ENCODE measurements around the gene TNIK. TPM values are rescaled to one million over a fixed set of nuclear protein-coding genes. Genes with fewer than 3 reads are reported as not detected.
"Not testable (repeated sequence)": the region's sequence is repeated elsewhere in the genome, so short reads cannot be mapped to it uniquely, and the experiment has no call there.

TNIK gene
- total RNA-seq, 2 donors from 2014 or later, result 13.6 to 16.0 TPM

DNA sequence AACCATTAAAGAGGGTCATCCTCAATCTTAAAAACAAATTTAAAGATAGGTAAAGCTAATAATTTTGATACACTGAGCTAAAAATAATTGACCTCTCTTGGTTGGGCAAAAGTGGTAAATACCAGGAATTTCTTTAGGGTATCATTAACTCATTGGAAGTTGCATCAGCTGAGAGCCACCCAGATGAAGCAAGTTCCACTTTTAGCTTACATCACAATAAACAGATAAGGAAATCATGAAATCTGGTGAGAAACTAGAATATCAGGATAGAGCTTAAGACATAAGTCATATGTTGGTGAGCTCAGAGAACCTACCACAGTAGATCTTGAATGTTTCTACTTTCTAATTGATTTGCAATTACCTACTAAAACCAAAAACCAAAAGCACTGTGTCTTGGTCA lies 336.3 kb downstream of the TNIK start:
- no peak for DNase-seq
- no peak for ATAC-seq
- intact Hi-C loops (cut with DNase I), result no loop called here

DNA sequence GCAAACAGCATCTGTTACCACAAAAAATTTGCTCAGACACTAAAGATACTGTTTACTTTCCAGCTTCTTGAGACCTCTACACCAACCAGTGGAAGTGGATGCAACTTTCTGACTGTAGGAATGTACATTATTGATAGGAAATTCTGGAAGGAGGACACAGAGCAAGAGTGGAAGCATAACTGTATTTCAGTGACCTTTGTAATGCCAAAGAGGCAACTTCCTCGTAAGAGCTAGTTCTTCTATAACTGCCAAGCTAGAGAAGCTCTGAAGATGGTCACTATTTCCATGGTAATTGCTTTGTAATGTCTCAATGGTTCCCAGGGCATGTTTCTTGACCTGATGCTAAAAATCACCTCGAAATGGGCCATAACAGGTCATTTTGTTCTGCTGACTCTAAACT lies 337.3 kb downstream of the TNIK start:
- DNase-seq, result no peak
- intact Hi-C loops (cut with DNase I), result no loop called here
- no peak for ATAC-seq

DNA sequence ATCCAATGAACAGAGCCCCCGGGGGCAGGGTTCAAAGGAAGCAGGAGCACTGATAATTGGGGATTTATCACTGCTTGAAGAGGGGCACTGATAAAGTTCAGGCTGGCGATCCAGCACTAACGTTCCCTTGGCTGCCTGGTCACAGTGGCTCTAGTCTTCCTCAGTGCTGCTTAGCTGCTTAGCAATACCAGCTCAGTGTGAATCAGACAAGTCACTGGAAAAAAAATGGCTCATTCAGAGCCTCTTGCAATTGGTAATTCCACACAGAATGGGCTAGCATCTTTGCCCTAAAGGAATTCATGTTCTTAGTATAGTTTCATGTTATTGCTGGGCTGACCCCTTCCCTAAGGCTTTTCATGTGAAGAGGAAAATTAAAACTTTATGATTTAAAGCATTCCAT lies 338.0 kb downstream of the TNIK start:
- intact Hi-C loops (cut with DNase I), result no loop called here
- no peak for DNase-seq
- ATAC-seq, result no peak

DNA sequence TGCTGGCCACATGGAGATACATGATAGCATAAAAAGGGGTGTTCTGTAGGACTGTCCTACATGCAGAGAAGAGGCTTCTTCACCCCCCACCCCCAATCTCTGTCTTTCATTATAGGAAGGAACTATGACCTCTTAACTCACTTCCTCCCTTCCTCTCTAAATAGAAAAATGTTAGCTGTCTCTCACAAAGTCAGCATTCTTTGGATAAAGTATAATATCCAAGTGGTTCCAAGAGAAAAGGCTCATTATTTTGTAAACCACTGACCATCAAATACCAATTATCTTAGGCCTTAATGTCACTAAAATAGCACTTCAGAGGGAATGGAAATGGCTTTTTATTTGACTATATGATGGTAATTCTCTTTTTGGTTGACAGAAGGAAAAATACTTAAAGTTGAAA lies 338.4 kb downstream of the TNIK start:
- DNase-seq (no peak), ATAC-seq (no peak)
- intact Hi-C loops (cut with DNase I), result no loop called here

DNA sequence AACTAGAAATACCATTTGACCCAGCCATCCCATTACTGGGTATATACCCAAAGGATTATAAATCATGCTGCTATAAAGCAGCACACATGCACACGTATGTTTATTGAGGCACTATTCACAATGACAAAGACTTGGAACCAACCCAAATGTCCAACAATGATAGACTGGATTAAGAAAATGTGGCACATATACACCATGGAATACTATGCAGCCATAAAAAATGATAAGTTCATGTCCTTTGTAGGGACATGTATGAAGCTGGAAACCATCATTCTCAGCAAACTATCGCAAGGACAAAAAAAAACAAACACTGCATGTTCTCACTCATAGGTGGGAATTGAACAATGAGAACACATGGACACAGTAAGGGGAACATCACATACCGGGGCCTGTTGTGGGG lies 340.8 kb downstream of the TNIK start:
- DNase-seq; intact Hi-C loops (cut with DNase I); ATAC-seq: not testable (repeated sequence)

DNA sequence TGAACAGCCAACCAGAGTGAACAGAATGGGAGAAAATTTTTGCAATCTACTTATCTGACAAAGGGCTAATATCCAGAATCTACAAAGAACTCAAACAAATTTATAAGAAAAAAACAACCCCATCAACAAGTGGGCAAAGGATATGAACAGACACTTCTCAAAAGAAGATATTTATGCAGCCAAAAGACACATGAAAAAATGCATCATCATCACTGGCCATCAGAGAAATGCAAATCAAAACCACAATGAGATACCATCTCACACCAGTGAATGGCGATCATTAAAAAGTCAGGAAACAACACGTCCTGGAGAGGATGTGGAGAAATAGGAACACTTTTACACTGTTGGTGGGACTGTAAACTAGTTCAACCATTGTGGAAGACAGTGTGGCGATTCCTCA lies 341.2 kb downstream of the TNIK start:
- intact Hi-C loops (cut with DNase I); DNase-seq; ATAC-seq: not testable (repeated sequence)

DNA sequence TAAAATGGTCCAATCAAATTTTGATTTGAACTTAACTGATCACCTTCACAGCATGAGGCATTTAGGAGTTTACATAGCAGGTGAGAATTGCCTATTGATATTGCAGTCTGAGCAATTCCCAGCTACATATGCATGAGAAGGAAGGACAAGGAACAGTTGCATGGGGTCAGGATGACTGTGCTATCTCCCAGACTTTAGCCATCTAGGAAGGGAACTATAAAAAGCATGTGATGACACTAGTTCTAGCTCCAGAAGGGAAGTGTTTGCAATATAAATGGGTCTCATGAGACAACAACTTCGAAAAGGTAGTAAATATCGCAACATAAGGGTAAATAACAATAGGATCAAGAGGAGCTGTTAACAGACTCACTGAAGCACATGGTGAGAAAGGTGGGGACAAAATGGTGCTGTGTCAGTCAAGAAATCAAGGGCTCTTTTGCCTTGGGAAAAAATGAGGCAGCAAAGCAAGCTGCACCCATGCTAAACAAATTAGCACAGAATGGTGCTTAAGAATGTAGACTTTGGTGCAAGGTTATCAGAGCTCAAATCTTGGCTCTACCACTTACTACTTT lies 343.3 kb downstream of the TNIK start:
- ATAC-seq, result peak in 1 of 2 donors; percentile 24
- intact Hi-C loops (cut with DNase I), result no loop called here
- DNase-seq, result no peak

DNA sequence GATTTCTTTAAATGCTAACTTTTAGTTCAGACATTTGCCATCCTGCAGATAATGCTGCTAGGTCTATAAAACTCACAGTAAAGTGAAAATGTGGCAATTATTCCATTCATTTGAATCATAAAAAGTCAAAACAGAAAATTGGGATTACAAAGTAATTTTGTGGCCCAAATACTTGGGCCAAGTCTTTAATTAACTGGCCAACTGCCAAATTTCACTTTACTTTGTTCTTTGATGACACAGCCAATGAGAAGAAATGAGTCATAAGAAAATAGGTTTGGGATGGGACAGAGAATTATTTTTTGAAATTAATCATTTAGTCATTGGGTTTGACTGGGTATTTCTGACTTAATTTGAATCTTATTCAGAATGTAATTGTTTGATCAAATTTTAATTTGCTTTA lies 343.8 kb downstream of the TNIK start:
- DNase-seq (no peak), ATAC-seq (no peak)
- intact Hi-C loops (cut with DNase I), result no loop called here

DNA sequence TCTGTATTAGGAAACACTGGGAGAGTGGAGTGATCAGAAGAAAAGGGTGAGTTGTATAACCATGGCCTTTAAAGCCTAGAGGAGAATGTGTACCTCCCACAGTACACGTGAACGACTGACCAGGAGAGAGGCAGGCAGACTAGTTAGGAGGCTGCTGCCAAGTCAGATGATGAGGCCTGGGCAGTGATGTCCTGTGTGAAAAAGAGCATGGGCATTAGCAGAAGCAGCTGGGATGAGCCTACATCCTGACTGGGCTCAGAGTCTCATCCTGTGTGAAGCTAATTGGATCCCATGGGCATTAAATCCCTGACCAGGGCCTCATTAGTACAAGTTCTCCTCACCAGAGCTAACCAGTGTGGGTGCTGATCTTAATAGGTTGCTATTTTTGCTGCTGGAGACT lies 344.5 kb downstream of the TNIK start:
- ATAC-seq (peak in 1 of 2 donors; percentile 26), DNase-seq (no peak)
- intact Hi-C loops (cut with DNase I), result no loop called here

DNA sequence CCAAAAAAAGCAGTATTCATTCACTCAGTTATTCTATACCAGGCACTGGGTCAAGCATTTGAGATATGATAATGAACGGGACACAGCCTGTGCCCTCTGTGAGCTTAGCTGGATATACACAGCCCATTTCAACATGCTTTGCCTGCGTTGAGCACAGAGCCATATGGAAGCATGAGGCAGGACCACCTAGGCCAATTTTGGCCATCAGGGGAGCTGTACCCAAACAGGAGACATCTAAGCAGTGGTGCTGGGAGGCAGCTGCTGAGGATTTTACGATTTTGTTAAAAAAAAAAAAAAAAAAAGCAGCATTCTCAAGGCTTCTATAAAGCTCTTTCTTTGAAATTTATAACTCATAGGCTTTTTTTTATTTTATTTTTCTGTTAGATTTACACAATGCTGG lies 346.5 kb downstream of the TNIK start:
- DNase-seq, result no peak
- no peak for ATAC-seq
- intact Hi-C loops (cut with DNase I), result no loop called here

DNA sequence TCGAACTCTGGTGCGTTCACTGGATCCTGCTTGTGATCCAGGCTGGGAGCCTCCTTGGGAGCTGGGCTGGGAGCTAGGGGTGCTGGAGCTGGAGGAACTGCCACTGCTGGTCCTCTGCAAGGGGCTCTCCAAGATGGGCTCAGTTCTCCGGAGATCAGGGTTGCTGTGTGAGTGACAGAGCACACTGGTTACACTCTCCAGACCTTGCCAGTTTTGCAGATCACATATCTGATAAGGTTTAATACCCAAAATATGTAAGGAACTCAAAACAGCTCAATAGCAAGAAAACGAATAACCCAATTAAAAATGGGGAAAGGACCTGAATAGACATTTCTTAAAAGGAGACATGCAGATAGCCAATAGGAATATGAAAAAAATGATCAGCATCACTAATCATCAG lies 349.5 kb downstream of the TNIK start:
- intact Hi-C loops (cut with DNase I), result no loop called here
- no peak for ATAC-seq
- DNase-seq, result no peak

DNA sequence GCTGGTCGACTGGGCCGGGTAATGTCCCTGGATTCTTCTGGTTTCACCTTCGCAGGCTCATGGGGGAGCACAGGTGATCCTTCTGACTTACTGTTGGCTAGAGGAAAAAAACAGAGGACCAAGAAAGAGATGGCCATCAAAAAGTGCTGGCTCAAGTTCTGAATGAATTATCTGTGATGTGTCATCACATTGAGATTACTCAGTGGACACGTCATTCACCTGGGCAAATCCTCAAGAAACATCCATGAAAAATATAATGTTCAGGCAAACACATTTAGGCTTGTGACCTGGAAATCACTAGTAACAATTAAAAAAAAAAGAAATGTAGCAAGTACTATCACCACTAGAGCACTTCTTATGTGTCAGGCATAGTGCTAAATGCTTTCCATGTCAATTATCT lies 352.1 kb downstream of the TNIK start:
- DNase-seq, result no peak
- intact Hi-C loops (cut with DNase I), result no loop called here
- no peak for ATAC-seq

DNA sequence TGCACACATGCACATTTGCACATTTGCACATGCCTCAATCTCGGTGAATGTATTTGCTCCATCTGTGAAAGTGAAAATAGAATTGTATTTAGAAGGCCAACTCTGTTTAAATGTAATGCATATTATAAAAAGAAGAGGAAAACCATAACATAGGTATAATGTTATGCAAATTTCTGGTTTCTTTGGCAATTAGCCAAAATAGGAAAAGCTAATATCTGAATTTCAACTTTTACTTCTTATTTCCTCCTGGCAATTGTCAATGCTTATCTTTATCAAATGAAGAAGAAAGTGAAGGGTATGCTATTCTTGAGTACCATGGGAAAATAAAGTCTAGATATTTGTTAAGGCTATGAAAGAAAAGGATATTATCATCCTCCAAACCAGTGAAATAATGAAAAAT lies 357.0 kb downstream of the TNIK start:
- ATAC-seq (no peak), DNase-seq (no peak)
- intact Hi-C loops (cut with DNase I), result no loop called here

DNA sequence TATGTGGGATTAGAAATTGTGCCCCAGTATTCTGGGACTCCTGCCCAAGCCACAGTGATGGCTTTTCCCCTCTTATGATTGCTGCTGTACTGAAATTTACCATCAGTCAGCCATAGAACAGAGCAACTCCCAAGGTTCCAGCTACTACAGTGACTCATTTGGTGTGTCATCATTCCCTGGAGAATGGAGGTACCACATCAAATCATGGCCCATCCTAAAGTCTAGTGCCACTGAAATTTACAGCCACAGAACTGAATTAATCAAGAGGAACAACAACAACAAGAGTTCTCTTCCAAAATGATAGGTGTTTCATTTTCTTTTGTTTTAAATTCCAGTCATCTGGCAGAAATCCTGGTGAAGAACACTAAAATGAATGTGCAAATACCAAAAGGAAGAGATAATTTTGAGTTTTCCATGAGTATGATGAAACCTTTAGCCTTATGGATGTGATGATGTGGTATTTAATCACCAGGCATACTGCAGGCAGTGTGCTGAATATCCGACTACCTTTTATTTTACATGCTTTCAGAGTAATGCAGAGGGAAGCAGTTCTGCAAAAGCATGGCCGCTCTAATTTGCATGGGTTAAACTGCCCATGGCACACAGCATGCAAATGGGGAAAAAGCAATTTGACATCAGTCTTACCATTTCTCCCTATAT lies 358.1 kb downstream of the TNIK start:
- intact Hi-C loops (cut with DNase I), result no loop called here
- peak in 1 of 2 donors; percentile 51 for ATAC-seq
- DNase-seq, result no peak

DNA sequence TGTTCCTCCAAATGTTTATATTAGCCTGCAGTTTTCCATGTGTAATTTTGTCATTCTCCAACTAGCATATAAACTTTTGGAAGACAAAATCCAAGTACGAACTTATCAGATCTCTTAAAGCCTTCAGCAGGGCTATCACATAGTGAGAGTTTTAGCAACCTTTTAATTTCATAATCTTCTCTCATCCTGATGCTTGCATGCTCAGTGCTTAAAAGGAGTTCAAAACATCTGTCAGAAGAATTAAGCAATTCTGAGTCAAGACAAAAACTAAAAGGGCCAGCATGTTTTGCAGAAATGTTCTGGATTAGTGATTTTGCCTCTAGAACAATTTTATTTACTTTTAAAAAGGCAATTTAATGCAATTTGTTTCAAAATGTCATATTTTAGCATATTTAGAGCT lies 360.3 kb downstream of the TNIK start:
- intact Hi-C loops (cut with DNase I), result no loop called here
- ATAC-seq, result no peak
- no peak for DNase-seq

DNA sequence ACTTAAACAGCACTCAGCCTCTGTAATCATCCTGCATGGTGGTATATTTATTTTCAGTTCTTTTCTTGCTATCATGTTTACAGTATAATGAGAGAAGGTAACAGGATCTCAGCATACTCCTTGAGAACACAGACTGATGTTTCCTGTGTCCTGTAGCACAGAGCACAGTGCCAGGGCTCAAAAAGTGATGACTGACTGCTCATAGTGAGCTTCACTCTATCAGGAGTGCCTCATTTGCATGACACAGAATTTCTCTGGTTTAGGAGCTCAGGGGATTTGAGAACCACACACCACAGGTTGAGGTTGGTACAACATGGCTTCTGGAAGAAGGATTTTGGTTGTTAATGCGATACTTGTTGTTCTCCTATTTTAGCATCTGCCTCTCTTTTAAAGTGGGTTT lies 365.1 kb downstream of the TNIK start:
- ATAC-seq (no peak), DNase-seq (no peak)
- intact Hi-C loops (cut with DNase I), result no loop called here

DNA sequence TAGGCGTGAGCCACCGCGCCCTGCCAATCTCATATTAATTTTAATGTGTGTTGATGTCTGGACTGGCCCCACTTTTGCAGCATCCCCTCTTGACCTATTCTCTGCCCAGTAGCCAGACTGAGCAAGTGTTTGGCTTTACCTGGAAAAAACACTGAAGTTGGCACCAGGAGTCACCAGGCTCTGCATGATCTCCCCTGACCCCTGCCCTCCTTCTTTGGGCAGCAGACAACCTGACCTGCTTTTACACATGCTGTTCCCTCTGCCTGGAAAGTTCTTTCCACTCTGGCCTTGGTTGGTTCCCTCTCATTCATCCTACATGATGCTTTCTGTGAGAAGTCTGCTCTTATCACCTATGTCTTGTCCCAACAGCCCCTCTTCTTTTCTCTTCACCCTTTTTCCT lies 365.8 kb downstream of the TNIK start:
- ATAC-seq (no peak), DNase-seq (no peak)
- intact Hi-C loops (cut with DNase I), result no loop called here

DNA sequence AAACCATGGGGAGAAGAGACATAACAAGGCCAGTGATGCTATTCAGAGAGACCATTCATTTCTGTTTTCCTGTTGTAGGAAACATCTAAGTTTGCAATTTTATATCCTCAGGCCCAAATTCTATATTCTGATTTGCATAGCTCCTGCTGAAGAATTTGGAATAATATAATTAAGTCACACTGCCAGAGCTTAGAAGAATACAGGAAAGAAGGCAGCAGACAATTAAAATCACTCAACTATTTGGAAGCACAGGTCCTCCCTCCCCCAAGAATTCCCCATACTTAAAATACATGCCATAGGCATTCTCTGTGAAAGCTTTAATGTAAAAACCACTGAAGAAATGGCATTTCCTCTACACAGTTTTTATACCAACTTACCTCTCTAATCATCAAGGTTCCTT lies 366.7 kb downstream of the TNIK start:
- DNase-seq (no peak), ATAC-seq (no peak)
- intact Hi-C loops (cut with DNase I), result no loop called here

DNA sequence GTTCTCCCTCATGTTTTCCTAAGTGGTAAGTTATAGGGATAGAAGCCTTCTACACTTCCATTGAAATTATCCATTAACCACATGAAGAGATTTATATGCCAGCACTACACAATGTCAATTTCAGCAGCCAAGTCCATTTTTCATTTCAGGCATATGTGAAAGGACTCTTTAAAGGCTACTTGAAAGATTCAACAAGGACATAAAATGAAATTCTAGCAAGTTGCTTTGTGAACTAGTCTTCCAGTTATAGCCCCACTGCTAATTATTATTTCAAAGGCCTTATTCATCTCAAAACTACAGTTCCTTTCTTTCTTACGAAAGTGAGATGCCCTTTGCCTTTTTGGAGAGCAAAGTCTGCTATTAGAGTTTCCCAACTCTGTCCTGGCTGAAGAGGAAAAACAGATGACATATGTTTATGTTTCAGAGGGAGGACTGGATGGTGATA lies 367.7 kb downstream of the TNIK start:
- intact Hi-C loops (cut with DNase I), result no loop called here
- peak in 1 of 2 donors; percentile 35 for ATAC-seq
- no peak for DNase-seq

DNA sequence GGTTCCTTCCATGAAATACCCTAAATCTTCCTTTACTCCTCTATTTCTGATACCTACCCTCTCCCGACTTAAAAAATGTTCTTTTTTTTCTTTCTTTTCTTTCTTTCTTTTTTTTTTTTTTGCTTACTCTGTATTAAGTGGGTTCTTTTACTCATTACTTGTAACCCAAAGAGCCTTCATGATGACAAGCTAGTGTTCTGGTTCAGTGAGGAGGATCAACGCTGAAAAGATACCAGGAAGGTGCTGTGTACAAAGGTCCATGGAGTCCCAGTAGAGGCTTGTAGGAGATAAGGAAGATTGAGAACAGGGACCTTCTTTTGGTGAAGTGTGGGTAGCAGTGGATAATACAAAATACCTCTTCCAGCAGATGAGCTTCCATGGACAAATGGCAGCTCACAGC lies 369.9 kb downstream of the TNIK start:
- intact Hi-C loops (cut with DNase I), result no loop called here
- no peak for ATAC-seq
- no peak for DNase-seq

DNA sequence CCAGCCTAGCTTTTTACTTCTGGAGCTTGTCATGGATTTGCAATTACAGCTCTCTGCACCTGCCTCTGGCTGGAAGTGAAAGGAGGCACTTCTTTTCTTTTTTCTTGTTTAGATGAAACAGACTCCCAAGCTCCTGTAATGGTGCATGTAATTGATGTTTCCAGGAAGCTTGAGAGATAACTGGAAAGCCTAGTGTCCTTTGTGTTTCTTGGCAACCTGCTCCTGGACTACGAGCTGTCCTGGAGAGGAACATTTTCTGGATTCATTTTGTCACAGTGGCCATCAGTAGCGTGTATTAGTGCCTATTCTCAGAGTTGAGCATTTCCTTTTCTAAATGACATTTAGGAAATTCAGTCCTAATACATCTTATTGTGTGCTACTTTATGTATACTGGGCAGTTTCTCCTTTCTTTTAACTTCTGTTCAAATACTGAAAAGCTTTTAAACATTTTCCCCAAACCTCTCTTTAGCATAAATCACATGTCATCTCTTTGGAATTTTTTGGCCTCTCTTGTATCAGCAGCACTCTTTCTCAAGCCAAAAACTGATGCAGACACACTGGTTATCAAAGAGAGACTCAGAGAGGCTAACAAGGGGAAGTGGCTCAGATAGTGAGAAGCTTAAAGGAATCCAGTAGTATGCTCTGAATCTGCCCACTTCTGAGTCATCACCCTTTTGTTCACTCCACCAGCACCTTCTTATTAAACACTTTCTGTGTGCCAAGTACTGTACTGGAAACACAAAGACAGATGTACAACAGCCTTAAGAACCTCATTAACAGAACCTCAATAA lies 371.0 kb downstream of the TNIK start:
- DNase-seq, result no peak
- ATAC-seq, result peak; percentile 82 to 98
- intact Hi-C loops (cut with DNase I), result no loop called here
